Skeletal muscle satellite cell (primary cell): Measurements from ENCODE around the gene HYI. TPM values are rescaled to one million over a fixed set of nuclear protein-coding genes. Genes with fewer than 3 reads are reported as not detected.
"Not testable (repeated sequence)": the region's sequence is repeated elsewhere in the genome, so short reads cannot be mapped to it uniquely, and the experiment has no call there.

Experiments used
- H3K27me3 ChIP-seq: 2 replicates; pipeline ENCODE4 v1.7.0; 2013; ENCODE audit warnings: low read length; ENCODE audit not compliant: control insufficient read depth, insufficient read depth
- H3K36me3 ChIP-seq: 2 replicates; pipeline ENCODE4 v1.7.0; 2013; ENCODE audit warnings: mild to moderate bottlenecking, control low read depth, low read length; ENCODE audit not compliant: insufficient read depth
- H3K4me1 ChIP-seq: 2 replicates; pipeline ENCODE4 v1.7.0; 2013; ENCODE audit warnings: low read length; ENCODE audit not compliant: control insufficient read depth, insufficient read depth
- H3K4me2 ChIP-seq: 2 replicates; pipeline ENCODE4 v1.7.0; 2013; ENCODE audit warnings: mild to moderate bottlenecking, low read length
- H3K4me3 ChIP-seq: 2 replicates; pipeline ENCODE4 v1.7.0; 2013; ENCODE audit warnings: low read length
- H3K9ac ChIP-seq: 2 replicates; pipeline ENCODE4 v1.7.0; 2013; ENCODE audit warnings: mild to moderate bottlenecking, low read depth, low read length, moderate library complexity
- H3K9me3 ChIP-seq: replicated peaks from 2 replicates; pipeline ENCODE4 v1.7.0; 2013; ENCODE audit warnings: mild to moderate bottlenecking, control low read depth, low read length
- total RNA-seq: library from RNA; depleted of rRNA; stranded (reverse); fragments of >200 nt; gene quantifications from 2 replicates; pipeline ENCODE4 v1.2.3, GENCODE V29; 2012; rRNA removed

Gene HYI, protein sequence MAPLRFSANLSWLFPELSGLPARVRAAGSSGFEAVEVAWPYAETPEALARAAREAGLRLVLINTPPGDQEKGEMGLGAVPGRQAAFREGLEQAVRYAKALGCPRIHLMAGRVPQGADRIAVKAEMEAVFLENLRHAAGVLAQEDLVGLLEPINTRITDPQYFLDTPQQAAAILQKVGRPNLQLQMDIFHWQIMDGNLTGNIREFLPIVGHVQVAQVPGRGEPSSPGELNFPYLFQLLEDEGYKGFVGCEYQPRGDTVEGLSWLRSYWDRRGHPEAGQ
- 6.8 and 10.6 TPM in 2 replicates for total RNA-seq

DNA sequence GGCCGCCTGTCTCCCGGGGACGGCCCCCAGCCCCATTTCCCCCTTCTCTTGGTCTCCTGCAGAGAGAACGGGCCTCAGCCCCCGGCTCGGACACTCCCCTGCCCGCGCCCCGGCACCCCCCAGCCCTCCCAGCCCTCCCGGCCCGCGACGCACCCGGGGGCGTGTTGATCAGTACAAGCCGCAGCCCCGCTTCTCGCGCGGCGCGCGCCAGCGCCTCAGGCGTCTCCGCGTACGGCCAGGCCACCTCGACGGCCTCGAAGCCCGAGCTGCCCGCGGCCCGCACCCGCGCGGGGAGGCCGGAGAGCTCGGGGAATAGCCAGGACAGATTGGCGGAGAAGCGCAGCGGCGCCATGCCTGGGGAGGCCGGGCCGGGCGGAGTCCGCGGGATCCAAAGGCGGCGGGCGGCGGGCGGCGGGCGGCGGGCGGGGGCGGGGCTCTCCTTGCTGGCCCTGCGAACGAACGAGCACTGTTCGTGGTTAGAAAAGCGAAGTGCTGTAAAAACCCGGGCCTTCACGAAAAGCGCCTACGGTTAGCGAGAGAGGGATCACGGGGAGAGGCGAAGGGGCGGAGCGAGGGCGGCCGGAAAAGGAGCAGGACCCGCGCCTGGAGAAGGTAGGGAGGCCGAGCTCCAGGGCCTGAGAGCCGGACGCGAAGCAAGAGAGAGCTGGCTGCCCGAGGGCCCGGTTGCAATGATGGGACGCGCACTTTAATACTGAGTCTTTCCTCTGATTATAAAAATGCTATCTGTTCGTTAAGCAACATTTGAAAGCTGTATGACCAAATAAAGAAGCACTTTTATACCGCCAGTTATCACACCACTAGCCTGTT lies at the start of gene HYI:
Gene HYI, minus strand, starts transcription at position 490 of the 828 bp plus-strand sequence. Its CDS starts 138 bp downstream, at position 352.
- H3K36me3 ChIP-seq, result peaks cover 30% of the 10 kb centered on the region
- peaks cover 22% of the 10 kb centered on the region for H3K4me1 ChIP-seq
- H3K9ac ChIP-seq, result peak within 1 kb of the TSS; percentile 80
- peak within 1 kb of the TSS; percentile 70 for H3K4me3 ChIP-seq
- H3K27me3 ChIP-seq, result no peaks in the 10 kb centered on the region
- H3K9me3 ChIP-seq, result no peaks in the 10 kb centered on the region
- H3K4me2 ChIP-seq, result peak within 1 kb of the TSS; percentile 78

DNA sequence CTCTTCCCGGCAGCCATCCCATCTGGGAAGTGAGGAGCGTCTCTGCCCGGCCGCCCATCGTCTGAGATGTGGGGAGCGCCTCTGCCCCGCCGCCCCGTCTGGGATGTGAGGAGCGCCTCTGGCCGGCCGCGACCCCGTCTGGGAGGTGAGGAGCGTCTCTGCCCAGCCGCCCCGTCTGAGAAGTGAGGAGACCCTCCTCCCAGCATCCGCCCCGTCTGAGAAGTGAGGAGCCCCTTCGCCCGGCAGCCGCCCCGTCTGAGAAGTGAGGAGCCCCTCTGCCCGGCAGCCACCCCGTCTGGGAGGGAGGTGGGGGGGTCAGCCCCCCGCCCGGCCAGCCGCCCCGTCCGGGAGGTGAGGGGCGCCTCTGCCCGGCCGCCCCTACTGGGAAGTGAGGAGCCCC lies 48.1 kb upstream of the HYI start:
- H3K9me3 ChIP-seq, H3K4me3 ChIP-seq, H3K4me1 ChIP-seq, H3K27me3 ChIP-seq, H3K4me2 ChIP-seq, H3K9ac ChIP-seq, H3K36me3 ChIP-seq: not testable (repeated sequence)

DNA sequence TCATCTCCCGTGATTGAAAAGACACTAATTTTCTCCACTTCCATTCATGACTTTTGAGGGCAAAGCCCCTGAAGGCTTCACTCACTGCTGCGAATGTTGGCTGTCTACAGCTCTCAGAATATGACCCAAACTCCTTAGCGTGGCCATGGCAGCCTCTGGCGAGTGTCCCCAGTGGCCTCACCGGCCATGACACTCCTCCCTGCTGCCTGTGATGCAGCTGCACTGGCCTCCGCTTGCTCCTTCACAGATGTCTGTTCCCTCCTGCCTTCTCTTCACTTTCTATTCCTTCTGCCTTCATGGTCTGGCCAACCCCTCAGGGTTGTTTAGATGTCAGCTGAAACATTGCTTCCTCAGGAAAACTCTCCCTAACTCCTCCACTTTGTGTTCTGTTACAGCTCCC lies 46.2 kb upstream of the HYI start:
- Histone ChIP-seq H3K4me1 (no peaks in the 10 kb centered on the region), H3K36me3 (no peaks in the 10 kb centered on the region), H3K4me2 (no peak overlapping the region), H3K4me3 (no peak overlapping the region), H3K27me3 (peaks cover 2% of the 10 kb centered on the region), H3K9me3 (no peaks in the 10 kb centered on the region), H3K9ac (no peak overlapping the region)

DNA sequence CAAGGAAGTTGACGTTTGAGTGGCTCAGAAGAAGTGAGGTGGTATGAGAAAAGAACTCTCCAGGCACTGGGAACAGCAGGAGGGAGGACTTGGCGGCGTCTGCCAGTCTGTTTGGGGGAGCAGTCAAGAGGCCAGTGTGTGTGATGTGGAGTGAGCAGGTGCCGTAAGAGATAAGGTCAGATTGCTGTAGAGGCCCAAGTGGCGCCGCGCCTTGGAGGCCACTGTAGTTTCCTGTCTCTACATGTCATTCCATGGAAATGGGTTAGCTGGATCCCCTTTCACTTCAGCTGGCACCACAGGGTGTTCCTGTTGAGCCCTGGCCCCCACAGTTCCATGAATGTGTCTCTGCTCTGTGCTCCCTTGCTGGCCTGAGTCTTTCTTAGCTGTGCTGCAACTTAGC lies 41.5 kb upstream of the HYI start:
- H3K4me1 ChIP-seq, result peaks cover 7% of the 10 kb centered on the region
- H3K27me3 ChIP-seq, result no peaks in the 10 kb centered on the region
- H3K9ac ChIP-seq, result no peak overlapping the region
- H3K36me3 ChIP-seq, result no peaks in the 10 kb centered on the region
- H3K4me2 ChIP-seq, result no peak overlapping the region
- H3K9me3 ChIP-seq, result no peaks in the 10 kb centered on the region
- no peak overlapping the region for H3K4me3 ChIP-seq

DNA sequence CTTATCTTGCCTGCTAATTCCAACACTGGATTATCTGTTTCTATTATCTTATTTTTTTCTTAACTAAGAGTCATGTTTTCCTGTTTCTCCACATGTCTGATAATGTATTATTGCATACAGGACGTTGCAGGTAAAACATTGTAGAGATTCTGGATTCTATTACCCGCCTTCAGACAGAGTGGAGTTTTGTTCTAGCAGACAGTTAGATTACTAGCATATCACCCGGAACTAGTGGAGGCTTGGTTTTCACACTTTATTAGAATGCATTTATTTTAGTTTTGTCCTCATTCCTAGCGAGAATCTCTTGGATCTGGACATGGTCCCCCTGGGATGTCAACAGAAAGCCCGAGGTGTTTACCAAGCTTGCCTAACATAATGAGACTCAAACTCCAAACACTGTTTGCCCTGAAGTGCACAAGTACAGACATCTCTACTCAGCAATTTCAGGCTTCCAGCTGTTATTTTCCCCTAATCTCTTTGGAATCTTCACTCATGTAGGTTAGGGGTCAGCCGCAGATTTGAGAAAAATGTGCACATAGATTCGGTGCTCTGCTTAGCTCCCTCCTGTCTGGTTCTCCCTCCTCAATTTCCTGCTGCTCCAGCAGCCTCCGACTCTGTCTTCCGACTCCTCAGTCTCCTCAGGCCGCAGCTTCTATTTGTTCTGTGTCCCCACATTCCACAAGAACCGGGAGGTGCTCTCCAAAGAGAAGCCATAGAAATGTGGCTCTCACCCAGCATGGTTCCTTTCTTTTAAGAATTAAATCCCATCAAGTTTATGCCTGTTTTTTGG lies 40.1 kb upstream of the HYI start:
- Histone ChIP-seq H3K36me3 (no peaks in the 10 kb centered on the region), H3K4me1 (peaks cover 7% of the 10 kb centered on the region), H3K4me3 (no peak overlapping the region), H3K4me2 (peak overlapping the region; percentile 24), H3K27me3 (no peaks in the 10 kb centered on the region), H3K9me3 (no peaks in the 10 kb centered on the region), H3K9ac (peak overlapping the region; percentile 0)

DNA sequence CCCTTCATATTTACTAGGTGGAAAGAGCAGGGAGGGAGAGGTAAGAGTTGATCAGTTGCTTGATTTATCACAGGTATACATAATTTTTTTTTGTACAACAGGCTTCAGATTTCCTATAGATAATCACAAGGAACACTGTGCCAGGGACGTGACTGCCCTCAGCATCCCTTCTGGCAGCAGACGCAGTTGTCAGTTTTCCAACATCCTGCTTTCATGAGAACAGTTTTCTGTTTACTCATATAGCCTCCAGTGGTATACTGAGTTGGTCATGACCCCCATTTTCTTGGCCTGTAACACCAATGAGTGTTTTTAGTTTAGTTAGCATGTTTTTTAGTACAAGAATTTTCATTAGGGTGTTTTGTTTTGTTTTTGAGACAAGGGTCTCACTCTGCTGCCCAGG lies 39.1 kb upstream of the HYI start:
- no peak overlapping the region for H3K4me3 ChIP-seq
- H3K4me2 ChIP-seq, result no peak overlapping the region
- H3K9ac ChIP-seq, result no peak overlapping the region
- no peaks in the 10 kb centered on the region for H3K36me3 ChIP-seq
- H3K9me3 ChIP-seq, result peaks cover 6% of the 10 kb centered on the region
- H3K4me1 ChIP-seq, result peaks cover 7% of the 10 kb centered on the region
- no peaks in the 10 kb centered on the region for H3K27me3 ChIP-seq

DNA sequence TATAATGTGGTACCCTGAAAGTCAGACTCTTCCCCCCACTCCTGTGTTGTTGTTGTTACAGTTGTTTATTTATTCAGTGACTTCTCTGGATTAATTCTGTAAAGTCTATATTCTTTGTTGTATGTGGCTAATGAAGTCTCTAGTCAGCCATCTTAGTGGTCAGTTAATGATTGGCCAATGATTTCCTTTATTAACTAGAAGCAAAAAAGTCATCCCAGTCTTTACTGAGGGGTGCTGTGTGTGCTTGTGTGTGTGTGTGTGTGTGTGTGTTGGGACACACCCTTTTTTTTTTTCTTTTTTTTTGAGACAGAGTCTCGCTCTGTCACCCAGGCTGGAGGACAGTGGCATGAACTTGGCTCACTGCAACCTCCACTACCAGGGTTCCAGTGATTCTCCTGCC lies 37.3 kb upstream of the HYI start:
- Histone ChIP-seq H3K4me1 (peaks cover 7% of the 10 kb centered on the region), H3K4me2 (no peak overlapping the region), H3K9ac (no peak overlapping the region), H3K9me3 (peaks cover 9% of the 10 kb centered on the region), H3K27me3 (no peaks in the 10 kb centered on the region), H3K36me3 (no peaks in the 10 kb centered on the region), H3K4me3 (no peak overlapping the region)

DNA sequence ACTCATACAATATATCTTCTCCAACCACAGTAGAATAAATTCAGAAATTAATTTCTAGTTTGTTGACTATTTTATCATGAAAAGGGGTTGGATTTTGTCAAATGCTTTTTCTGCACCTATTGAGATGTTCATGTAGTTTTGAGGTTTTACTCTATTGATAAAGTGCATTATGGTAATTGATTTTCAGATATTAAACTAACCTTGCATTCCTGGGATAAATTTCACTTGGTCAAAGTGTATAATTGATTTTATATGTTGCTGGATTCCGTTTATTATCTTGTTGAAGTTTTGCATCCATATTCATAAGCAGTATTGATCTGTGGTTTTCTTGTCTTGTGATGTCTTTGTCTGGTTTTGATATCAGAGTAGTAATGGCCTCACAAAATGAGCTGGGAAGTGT lies 34.4 kb upstream of the HYI start:
- Histone ChIP-seq H3K27me3 (no peaks in the 10 kb centered on the region), H3K4me3 (no peak overlapping the region), H3K4me2 (no peak overlapping the region), H3K36me3 (no peaks in the 10 kb centered on the region), H3K9ac (no peak overlapping the region), H3K9me3 (peaks cover 9% of the 10 kb centered on the region), H3K4me1 (no peaks in the 10 kb centered on the region)

DNA sequence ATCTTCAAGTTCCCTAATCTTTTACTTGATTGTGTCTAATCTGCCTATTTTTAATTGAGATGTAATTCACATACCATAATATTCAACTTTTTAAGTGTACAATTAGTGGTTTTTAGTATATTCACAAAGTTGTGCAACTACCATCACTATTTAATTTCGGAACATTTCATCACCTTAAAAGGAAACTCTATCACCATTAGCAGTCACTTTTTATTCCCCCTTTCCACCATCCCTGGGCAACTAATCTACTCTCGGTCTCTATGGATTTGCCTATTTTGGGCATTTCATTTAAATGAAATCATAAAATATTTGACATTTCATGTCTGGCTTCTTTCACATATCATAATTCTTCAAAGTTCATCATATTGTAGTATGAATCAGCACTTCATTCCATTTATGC lies 30.6 kb upstream of the HYI start:
- H3K4me3 ChIP-seq, result no peak overlapping the region
- peaks cover 9% of the 10 kb centered on the region for H3K9me3 ChIP-seq
- H3K4me1 ChIP-seq, result no peaks in the 10 kb centered on the region
- no peak overlapping the region for H3K4me2 ChIP-seq
- no peaks in the 10 kb centered on the region for H3K36me3 ChIP-seq
- H3K27me3 ChIP-seq, result no peaks in the 10 kb centered on the region
- H3K9ac ChIP-seq, result no peak overlapping the region

DNA sequence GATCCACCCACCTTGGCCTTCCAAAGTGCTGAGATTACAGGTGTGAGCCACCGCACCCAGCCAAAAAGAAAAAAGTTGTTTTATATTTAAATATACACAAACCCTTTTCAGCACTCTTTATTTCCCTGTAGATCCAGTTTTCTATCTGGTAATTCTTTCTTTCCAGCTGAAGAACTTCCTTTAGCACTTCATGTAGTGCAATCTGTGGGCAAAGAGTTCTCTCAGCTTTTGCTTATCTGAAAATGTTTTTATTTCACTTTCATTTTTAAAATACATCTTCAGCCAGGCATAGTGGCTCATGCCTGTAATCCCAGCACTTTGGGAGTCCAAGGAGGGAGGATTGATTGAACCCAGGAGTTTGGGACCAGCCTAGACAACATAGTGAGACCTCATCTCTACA lies 28.5 kb upstream of the HYI start:
- H3K4me3 ChIP-seq, result no peak overlapping the region
- H3K36me3 ChIP-seq, result no peaks in the 10 kb centered on the region
- no peak overlapping the region for H3K4me2 ChIP-seq
- no peaks in the 10 kb centered on the region for H3K27me3 ChIP-seq
- no peaks in the 10 kb centered on the region for H3K4me1 ChIP-seq
- H3K9me3 ChIP-seq, result no peaks in the 10 kb centered on the region
- no peak overlapping the region for H3K9ac ChIP-seq

DNA sequence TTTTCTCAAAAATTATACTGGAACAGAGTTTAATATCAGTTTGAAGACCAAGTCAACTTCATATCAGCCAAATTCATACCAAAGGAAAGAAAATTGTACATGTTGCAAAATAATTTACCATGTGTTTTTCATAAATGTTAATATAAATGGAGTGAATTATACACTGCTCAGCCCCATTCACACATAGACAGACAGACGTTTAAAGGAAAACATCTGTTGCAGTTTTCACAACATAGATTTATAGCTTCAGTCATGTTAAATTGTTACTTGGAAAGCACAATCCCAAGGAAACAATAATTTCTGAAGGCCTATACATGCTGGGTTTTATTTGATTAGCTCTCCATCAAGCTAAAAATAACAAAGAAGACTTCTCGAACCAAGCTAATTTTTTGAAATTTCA lies 27.8 kb upstream of the HYI start:
- H3K27me3 ChIP-seq, result no peaks in the 10 kb centered on the region
- no peak overlapping the region for H3K9ac ChIP-seq
- H3K4me3 ChIP-seq, result no peak overlapping the region
- no peaks in the 10 kb centered on the region for H3K36me3 ChIP-seq
- H3K9me3 ChIP-seq, result no peaks in the 10 kb centered on the region
- no peak overlapping the region for H3K4me2 ChIP-seq
- peaks cover 1% of the 10 kb centered on the region for H3K4me1 ChIP-seq
